ENCODE results near the gene MAP2.
"Not testable (repeated sequence)": the region's sequence is repeated elsewhere in the genome, so short reads cannot be mapped to it uniquely, and the experiment has no call there.

Gene MAP2

DNA sequence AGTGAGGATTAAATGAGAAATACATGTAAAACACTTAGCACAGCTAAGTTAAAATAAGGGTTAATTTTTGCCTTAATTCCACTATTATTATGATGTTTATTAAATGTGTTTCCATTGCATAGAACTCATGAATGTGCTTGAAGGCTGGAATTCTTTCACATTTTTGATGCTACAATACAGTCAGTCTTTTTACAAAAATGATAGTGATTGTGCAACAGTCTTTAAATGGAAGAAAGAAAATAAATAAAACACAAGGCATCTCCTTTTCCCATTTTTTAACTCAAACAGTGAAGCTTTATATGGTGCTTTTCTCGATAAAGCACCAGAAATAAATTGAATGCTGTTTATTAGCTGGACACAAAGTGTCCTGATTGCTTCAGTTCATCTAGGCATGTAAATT lies 123.9 kb downstream of the MAP2 start:
- no peak for DNase-seq

DNA sequence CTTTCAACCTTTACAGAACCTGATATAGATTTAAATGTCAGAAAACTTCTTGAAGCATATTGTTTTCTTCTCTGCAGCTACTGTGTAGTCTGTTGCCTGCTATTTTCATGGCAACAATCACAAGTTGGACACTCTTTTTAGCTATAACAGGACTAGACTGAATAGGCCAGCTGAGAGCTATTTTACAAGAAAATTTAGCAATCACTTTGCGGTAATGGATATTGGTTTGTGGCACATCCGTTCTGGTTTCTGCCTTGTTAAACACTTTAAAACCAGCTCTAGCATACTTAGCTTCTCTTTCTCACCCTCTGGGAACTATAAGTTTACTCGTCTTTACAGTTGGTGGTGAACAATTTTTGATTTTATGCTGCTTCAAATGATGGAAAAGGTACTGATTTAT lies 125.7 kb downstream of the MAP2 start:
- no peak for DNase-seq

DNA sequence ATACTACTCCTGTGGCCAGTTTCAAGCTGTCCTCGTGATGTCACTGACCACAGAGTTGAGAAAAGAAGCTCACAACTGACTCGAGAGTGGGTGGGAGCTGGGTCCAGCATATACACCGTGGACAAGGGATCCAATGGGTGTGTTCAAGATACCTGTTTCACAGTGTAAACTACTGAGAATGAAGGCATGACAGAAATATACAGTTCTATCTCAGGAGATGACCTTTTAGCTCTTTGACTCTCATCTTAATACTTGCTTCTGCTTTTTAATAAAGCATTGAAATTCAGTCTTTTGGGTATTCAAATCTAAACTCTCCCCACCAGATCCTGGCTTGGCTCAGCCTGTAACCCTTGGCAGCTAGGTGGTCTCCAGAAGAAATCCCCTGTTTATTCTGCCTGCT lies 130.1 kb downstream of the MAP2 start:
- DNase-seq: no peak

DNA sequence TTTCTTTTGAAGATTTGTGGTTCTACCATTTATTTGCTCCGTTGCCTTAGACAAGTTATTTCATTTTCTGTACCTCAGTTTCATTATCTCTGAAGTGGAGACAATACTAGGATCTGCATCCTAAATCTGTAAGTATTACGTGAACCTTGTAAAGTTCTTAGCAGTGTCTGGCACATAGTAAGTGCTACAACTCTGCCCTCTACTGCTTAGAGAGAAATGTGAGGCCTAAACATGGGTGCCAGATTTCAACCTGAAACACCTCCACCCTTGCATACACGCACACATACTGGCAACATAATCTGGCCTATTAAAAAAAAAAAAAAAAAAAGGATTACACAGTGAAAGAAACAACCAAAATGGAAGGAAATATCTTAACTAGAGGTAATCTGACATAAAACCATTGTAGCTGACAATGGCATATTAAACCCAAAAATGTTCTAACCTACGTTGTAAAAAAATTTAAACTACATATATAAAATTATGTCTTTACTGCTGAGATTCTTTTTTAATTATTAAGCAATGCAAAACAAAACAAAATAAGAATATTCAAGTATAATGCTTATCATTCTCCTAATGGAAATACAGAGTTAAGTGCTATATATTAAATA lies 132.6 kb downstream of the MAP2 start:
- peak; percentile 16 for DNase-seq

- DNase-seq: no peak
Observed at GRCh38 chr2:209560911-209561310, 137.1 kb downstream of the MAP2 start.

- DNase-seq: no peak
Observed at GRCh38 chr2:209563453-209563852, 139.6 kb downstream of the MAP2 start.

GRCh38 chr2:209564816-209565215 lies 141.0 kb downstream of the MAP2 start:
- no peak for DNase-seq

DNA sequence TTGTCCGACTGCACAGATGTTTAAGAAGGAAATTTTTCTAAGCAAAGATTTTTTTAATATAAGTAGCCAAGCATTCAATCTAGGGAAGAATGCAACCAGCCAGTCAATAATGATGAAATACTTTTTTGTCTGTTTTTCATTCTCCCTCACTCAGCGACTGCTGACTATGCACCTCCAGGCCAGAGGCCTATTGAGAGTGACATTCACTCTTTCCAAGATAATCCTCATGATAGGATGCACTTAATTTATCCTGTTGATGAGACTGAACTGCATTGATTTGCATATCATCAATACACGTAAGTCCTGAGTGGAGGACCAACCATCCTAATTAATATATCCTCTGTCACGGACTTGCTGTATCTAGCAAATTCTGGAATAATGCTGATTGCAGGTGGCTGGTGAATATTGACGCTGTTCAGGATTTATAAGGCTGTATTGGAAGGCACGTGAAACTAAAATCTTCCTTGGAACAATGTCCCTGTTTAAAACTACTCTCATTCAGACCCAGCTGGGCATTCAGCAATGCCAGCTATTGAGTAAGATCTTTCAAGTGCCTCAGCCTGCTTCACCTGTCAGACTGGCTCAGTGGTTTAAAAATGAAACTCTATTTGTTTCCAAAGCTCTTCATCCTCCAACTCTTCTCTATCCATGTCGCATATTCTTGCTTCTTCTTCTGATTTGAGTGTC lies 142.2 kb downstream of the MAP2 start:
- DNase-seq: peak; percentile 57

- DNase-seq: peak; percentile 15
Observed at GRCh38 chr2:209570194-209570593, 146.3 kb downstream of the MAP2 start.

- no peak for DNase-seq
Observed at GRCh38 chr2:209574515-209574914, 150.7 kb downstream of the MAP2 start.

GRCh38 chr2:209577376-209578357 lies 153.8 kb downstream of the MAP2 start:
- peak; percentile 8 for DNase-seq

- no peak for DNase-seq
Observed at GRCh38 chr2:209578394-209579001, 154.7 kb downstream of the MAP2 start.

- DNase-seq: no peak
Observed at GRCh38 chr2:209579230-209579749, 155.4 kb downstream of the MAP2 start.

- no peak for DNase-seq
Observed at GRCh38 chr2:209581040-209581439, 157.2 kb downstream of the MAP2 start.

DNA sequence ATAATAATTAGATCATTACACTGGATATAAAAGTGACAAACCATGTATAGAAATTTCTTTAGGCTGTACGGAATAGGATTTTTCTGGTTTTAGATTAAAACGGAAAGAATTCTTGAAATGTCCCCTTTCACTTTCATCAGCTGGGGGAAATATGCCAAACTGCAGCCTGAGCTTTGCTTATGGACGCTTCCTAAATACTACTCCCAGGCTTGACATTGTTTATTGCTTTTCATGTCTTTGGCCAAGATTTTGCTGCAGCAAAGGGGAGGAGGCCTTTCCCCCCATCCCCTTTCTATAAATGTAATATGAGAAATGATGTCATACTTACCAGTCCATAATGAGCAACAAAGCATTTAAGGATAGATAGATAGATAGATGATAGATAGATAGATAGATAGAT lies 158.4 kb downstream of the MAP2 start:
- DNase-seq: no peak

DNA sequence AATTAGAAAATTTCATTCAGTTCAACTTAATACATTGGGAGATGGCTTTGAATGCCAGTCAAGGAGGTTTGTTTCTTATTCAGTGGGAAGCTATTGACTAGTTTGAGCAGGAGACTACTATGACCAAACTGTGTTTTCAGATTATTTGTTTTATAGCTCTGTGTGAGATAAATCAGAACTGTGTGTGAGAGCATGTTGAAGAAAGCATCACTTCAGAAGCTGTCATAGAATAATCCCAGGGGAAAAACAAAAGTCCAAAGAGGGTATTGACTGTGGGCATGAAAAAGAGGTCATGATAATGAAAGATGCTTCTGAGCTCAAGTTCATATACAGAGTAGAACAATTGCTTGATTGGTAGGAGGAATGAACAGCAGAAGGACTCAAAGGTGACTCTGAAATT lies 160.6 kb downstream of the MAP2 start:
- DNase-seq: no peak

GRCh38 chr2:209584915-209585314 lies 161.1 kb downstream of the MAP2 start:
- DNase-seq: no peak

DNA sequence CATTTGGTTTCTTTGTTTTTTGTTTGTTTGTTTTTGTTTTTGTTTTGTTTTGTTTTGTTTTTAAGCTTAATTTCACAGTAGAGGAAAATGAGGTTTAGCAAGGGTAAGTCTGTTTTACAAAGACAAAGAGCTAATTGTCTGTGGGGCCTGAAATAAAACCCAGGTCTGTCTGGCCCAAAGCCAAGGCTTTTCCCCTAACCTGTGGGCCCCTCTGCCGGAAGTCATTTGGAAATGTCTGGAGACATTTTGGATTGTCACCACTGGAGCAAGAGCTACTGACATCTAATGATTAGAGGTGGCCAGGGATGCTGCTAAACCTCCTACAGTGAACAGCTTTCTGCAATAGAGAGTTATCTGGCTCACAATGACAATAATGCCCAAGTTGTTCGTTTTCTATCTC lies 167.2 kb downstream of the MAP2 start:
- DNase-seq: no peak

GRCh38 chr2:209592106-209592505 lies 168.3 kb downstream of the MAP2 start:
- no peak for DNase-seq

DNA sequence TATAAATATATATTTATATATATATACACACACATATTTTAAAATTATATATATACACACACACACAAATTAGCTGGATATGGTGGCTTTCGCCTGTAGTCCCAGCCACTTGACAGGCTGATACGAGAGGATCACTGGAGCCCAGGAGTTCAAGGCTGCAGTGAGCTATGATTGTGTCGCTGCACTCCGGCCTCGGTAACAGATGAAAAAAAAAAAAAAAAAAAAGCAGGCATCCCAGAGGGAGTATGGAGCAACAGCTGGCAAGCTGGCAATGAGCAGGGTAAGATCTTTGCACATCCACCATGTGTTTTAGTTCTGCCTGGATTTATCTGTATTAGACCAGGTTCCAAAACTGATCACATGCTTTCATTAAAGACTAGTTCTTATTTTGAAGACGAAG lies 170.1 kb downstream of the MAP2 start:
- no peak for DNase-seq

DNA sequence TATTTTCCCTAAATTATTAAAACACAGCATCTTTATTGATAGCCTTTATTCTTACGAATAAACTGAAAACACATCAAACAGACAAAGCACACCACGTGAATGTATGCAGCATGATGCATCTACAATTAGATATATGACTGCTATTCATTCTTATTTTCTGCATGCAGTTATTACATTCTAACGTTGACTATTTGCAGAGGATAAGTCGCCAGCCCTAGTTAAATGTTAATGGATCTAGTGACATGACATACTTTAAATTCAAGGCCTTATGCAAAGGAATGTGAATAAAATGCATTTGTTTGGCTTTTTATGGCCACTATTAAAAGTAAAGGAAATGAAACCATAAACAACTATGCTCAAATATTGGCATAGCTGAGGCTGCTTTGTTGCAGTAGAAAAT lies 172.4 kb downstream of the MAP2 start:
- DNase-seq: no peak

GRCh38 chr2:209598227-209598626 lies 174.4 kb downstream of the MAP2 start:
- not testable (repeated sequence) for DNase-seq
